Measurements from ENCODE around the gene BOC. TPM values are rescaled to one million over a fixed set of nuclear protein-coding genes. Genes with fewer than 3 reads are reported as not detected.

Gene BOC
- total RNA-seq, 2 experiments from 2014 or later: 0.03 TPM; not detected in 1

DNA sequence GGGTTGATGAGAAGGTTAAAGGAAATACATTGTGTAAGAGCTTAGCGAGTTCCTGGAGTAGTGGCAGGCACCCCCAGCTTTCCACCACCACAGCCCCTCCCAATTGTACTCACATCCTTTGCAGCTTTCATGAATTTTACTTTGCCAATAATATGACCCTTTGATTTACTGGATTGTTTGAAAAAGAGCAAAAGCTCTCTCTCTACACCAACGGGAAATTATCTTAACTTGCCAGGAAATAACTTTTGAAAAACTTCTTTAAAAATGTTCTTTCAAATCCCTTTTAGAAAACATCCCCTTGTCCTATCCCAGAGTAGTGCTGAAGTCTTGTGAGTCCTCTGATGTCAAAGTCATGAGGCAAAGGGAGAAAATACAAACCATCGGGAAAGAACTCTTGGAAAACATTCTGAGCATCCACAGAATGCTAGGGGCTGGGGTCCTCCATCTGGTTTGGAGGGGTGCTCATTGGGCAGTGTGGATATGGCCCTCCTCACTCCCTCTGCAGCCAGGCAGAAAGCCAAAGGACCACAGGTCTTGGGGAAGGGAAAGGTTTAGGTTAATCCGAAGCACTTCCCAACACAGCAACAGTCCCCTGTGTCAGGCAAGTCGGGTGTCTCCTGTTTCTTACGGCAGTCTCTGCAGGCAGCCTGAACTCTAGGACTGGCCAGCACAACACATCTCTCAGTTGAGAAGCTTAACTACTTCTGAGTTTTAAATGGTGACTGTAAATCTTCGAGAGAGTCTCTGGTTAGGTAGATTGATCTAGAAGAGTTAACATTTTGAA is 36.5 kb downstream of the BOC start:
- Histone ChIP-seq H3K27ac (ENCODE audit: low read depth, low read length, poor library complexity, severe bottlenecking) (no peak overlapping the region), H3K79me2 (ENCODE audit: insufficient read depth, low read depth, low read length) (no peaks in the 10 kb centered on the region), H3K4me3 (ENCODE audit: low read depth, low read length, poor library complexity, severe bottlenecking) (no peak overlapping the region), H2AFZ (ENCODE audit: low read length) (no peak overlapping the region), H3K4me1 (ENCODE audit: insufficient read depth, low read length, poor library complexity, severe bottlenecking) (no peaks in the 10 kb centered on the region), H4K20me1 (ENCODE audit: insufficient read depth, low read length) (no peaks in the 10 kb centered on the region), H3K4me2 (ENCODE audit: low read length) (no peak overlapping the region), H3K9me2 (ENCODE audit: insufficient read depth, low read length) (no peaks in the 10 kb centered on the region), H3K36me3 (ENCODE audit: insufficient read depth, low read length) (no peaks in the 10 kb centered on the region), H3K9me3 (ENCODE audit: low read length) (no peaks in the 10 kb centered on the region)
- intact Hi-C loops (cut with micrococcal nuclease; ENCODE audit: unreplicated experiment): no loop called here
- BruUV-seq (replicated peaks): no TSS peak
- ChIA-PET POLR2A (interaction anchor here (0.5 to 1.0 kb wide), 3 partner anchors 91 to 168 kb away, joined by 3 to 7 read pairs (median 4); no protein-coding TSS in a partner anchor), CTCF (ENCODE audit: unreplicated experiment) (no interaction called here)
- DNase-seq (ENCODE audit: low spot score): no peak
- no peak for TF ChIP-seq EZH2phosphoT487 (IDR thresholded peaks at IDR 0.05; ENCODE audit: borderline replicate concordance, low read depth, low read length)

DNA sequence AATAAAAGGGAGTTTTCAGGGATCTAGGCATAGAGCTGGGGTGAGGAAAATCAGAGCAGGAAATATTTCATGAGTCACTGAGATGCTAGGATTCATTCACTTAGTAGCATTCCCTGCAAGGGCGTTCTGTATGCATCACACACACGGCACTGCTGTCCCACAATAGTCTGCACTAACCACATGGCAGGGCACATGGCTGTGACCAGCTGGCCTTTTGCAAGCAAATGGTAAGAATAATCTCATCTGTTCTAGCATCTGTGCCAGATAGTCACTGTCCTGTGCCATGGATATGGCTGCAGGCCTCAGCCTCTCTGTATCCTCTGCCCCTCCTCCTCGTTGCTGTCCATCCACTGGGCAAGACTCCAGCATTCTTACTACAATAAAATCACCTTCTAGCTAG is 37.8 kb downstream of the BOC start:
- Histone ChIP-seq H4K20me1 (ENCODE audit: insufficient read depth, low read length) (no peaks in the 10 kb centered on the region), H3K4me3 (ENCODE audit: low read depth, low read length, poor library complexity, severe bottlenecking) (no peak overlapping the region), H3K27ac (ENCODE audit: low read depth, low read length, poor library complexity, severe bottlenecking) (no peak overlapping the region), H3K36me3 (ENCODE audit: insufficient read depth, low read length) (no peaks in the 10 kb centered on the region), H3K9me2 (ENCODE audit: insufficient read depth, low read length) (no peaks in the 10 kb centered on the region), H3K4me2 (ENCODE audit: low read length) (no peak overlapping the region), H3K9me3 (ENCODE audit: low read length) (no peaks in the 10 kb centered on the region), H3K4me1 (ENCODE audit: insufficient read depth, low read length, poor library complexity, severe bottlenecking) (no peaks in the 10 kb centered on the region), H3K79me2 (ENCODE audit: insufficient read depth, low read depth, low read length) (no peaks in the 10 kb centered on the region), H2AFZ (ENCODE audit: low read length) (no peak overlapping the region)
- DNase-seq (ENCODE audit: low spot score): no peak
- ChIA-PET POLR2A (no interaction called here), CTCF (ENCODE audit: unreplicated experiment) (no interaction called here)
- TF ChIP-seq EZH2phosphoT487 (IDR thresholded peaks at IDR 0.05; ENCODE audit: borderline replicate concordance, low read depth, low read length): no peak
- no peak for TF ChIP-seq CTCF (conservative IDR thresholded peaks at IDR 0.05; ENCODE audit: low read length)
- BruUV-seq (replicated peaks): no TSS peak
- intact Hi-C loops (cut with micrococcal nuclease; ENCODE audit: unreplicated experiment): no loop called here

DNA sequence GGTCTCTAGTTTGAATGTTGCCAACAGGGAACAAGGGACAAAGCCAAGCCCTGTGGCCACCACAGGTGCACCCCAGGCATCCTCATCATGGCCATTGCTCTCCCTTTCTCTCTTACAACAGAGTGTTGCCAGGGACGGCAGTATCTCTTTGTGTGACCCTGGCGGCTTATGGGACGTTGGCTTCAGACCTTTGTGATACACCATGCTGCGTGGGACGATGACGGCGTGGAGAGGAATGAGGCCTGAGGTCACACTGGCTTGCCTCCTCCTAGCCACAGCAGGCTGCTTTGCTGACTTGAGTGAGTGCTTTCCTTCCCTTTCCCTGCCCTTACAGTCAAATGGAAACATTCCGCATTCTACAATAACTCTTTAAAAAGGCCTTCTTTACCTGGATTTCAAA is 38.2 kb downstream of the BOC start:
- CTCF ChIA-PET (ENCODE audit: unreplicated experiment): no interaction called here

More for the DNA sequence above, 38.2 kb downstream of the BOC start:
- Histone ChIP-seq H3K4me1 (ENCODE audit: insufficient read depth, low read length, poor library complexity, severe bottlenecking) (no peaks in the 10 kb centered on the region), H3K4me2 (ENCODE audit: low read length) (no peak overlapping the region), H2AFZ (ENCODE audit: low read length) (no peak overlapping the region), H3K79me2 (ENCODE audit: insufficient read depth, low read depth, low read length) (no peaks in the 10 kb centered on the region), H3K4me3 (ENCODE audit: low read depth, low read length, poor library complexity, severe bottlenecking) (no peak overlapping the region), H3K9me2 (ENCODE audit: insufficient read depth, low read length) (no peaks in the 10 kb centered on the region), H3K27ac (ENCODE audit: low read depth, low read length, poor library complexity, severe bottlenecking) (no peak overlapping the region), H3K36me3 (ENCODE audit: insufficient read depth, low read length) (no peaks in the 10 kb centered on the region), H3K9me3 (ENCODE audit: low read length) (no peaks in the 10 kb centered on the region), H4K20me1 (ENCODE audit: insufficient read depth, low read length) (no peaks in the 10 kb centered on the region)
- POLR2A ChIA-PET: no interaction called here
- DNase-seq (ENCODE audit: low spot score): no peak
- TF ChIP-seq CTCF (conservative IDR thresholded peaks at IDR 0.05; ENCODE audit: low read length) (no peak), EZH2phosphoT487 (IDR thresholded peaks at IDR 0.05; ENCODE audit: borderline replicate concordance, low read depth, low read length) (no peak)
- intact Hi-C loops (cut with micrococcal nuclease; ENCODE audit: unreplicated experiment): no loop called here
- BruUV-seq (replicated peaks): no TSS peak

All from OCI-LY7 (cell line).